Uterine smooth muscle cell (primary cell): ENCODE results near the gene EMC7. TPM values are rescaled to one million over a fixed set of nuclear protein-coding genes. Genes with fewer than 3 reads are reported as not detected.

Experiments
- total RNA-seq: library from RNA; depleted of rRNA; stranded (reverse); fragments of >200 nt; gene quantifications from 2 replicates; pipeline ENCODE4 v1.2.3, GENCODE V29; 2014

EMC7 gene
- 44.7 and 49.5 TPM in 2 replicates for total RNA-seq

GRCh38 chr15:34101366-34102174, at the start of gene EMC7, which contains the start of gene PGBD4:
TSS of gene EMC7 (minus strand) at chr15:34101862. CDS start at chr15:34101839, 23 bp downstream.
TSS of gene PGBD4 (plus strand) at chr15:34102083. CDS start at chr15:34102532, 449 bp downstream.

GRCh38 chr15:34038871-34039789, 62.5 kb downstream of the EMC7 start, which contains the start of gene AVEN:
TSS of gene AVEN (minus strand) at chr15:34039204. CDS start at chr15:34039046, 158 bp downstream.

Other genes starting within 250 kb of the EMC7 start
- gene CHRM5, start 133.4 kb downstream of the EMC7 start, total RNA-seq: 0.75 TPM in 1 of 2 replicates, not detected in the other
- 28.9 and 37.0 TPM in 2 replicates for gene AVEN, start 62.7 kb downstream of the EMC7 start, total RNA-seq
- gene PGBD4, start 221 bp upstream of the EMC7 start, total RNA-seq: 2.0 and 2.6 TPM in 2 replicates
- gene KATNBL1, start 108.2 kb upstream of the EMC7 start, total RNA-seq: 64.0 and 79.2 TPM in 2 replicates
- gene EMC4, start 123.2 kb upstream of the EMC7 start, total RNA-seq: 164 and 265 TPM in 2 replicates
- 25.0 and 29.5 TPM in 2 replicates for gene SLC12A6, start 235.9 kb upstream of the EMC7 start, total RNA-seq
- gene NOP10, start 241.3 kb upstream of the EMC7 start, total RNA-seq: 134 and 210 TPM in 2 replicates
- gene NUTM1, start 241.5 kb upstream of the EMC7 start, total RNA-seq: not detected in 2 replicates